ENCODE data around the gene TMEM235.

GRCh38 chr17:78250891-78251772 is 19.7 kb downstream of the TMEM235 start:
- TF ChIP-seq CTCF (IDR thresholded peaks at IDR 0.05; ENCODE audit: low read depth, low read length), result peak; percentile 97
- TF ChIP-seq EZH2phosphoT487 (IDR thresholded peaks at IDR 0.05; ENCODE audit: low read depth), result no peak
